ENCODE data around the gene TMEM50B. TPM values are rescaled to one million over a fixed set of nuclear protein-coding genes. Genes with fewer than 3 reads are reported as not detected.

Gene TMEM50B
- polyA plus RNA-seq, 3 donors = 33.8 to 43.0 (median 38.2) TPM

GRCh38 chr21:33495743-33496142 is 16.0 kb upstream of the TMEM50B start:
- Mint-ChIP-seq H3K4me1 (peaks cover 21% of the 10 kb centered on the region), H3K27ac (no peak overlapping the region), H3K4me3 (no peak overlapping the region), H3K27me3 (ENCODE audit: low read depth in 3 of 3) (peaks cover 1 to 11% (median 3%) of the 10 kb centered on the region in 3 donors), H3K36me3 (no peaks in the 10 kb centered on the region), H3K9me3 (no peaks in the 10 kb centered on the region)
- Histone ChIP-seq H3K27me3 (ENCODE audit: control insufficient read depth in 2 of 2, insufficient read depth in 2 of 2, low read length in 2 of 2) (no peaks in the 10 kb centered on the region), H2AFZ (ENCODE audit: insufficient read depth, low read depth, low read length, poor library complexity, severe bottlenecking) (no peak overlapping the region), H3K4me1 (ENCODE audit: control insufficient read depth in 1 of 2, insufficient read depth in 2 of 2, low read length in 2 of 2) (peaks cover 23 to 29% of the 10 kb centered on the region in 2 donors), H3K4me3 (replicated peaks in 1 of 3; ENCODE audit: low read depth in 2 of 3, low read length in 3 of 3) (no peak overlapping the region), H3K27ac (ENCODE audit: low read depth in 1 of 2, low read length in 2 of 2) (no peak overlapping the region), H3K9me3 (replicated peaks in 1 of 2; ENCODE audit: control insufficient read depth in 1 of 2, insufficient read depth in 1 of 2, low read length in 2 of 2) (no peaks in the 10 kb centered on the region), H3K9ac (ENCODE audit: insufficient read depth, low read length, poor library complexity, severe bottlenecking) (no peak overlapping the region), H4K20me1 (ENCODE audit: insufficient read depth, low read length) (no peaks in the 10 kb centered on the region), H3K36me3 (replicated peaks in 1 of 2; ENCODE audit: control insufficient read depth in 1 of 2, insufficient read depth in 2 of 2, low read length in 2 of 2) (no peaks in the 10 kb centered on the region), H3K4me2 (replicated peaks; ENCODE audit: extremely low read depth, low read length, poor library complexity, severe bottlenecking) (no peak overlapping the region), H3K79me2 (ENCODE audit: insufficient read depth, low read length) (no peaks in the 10 kb centered on the region)
- DNase-seq = no peak
- WGBS (ENCODE audit: insufficient coverage) = 61% methylated on average over 4 of the region's 4 CpGs
- no peak for TF ChIP-seq CTCF (IDR thresholded peaks at IDR 0.05)
- intact Hi-C loops (cut with micrococcal nuclease) = no loop called here

GRCh38 chr21:33493756-33494155 is 14.0 kb upstream of the TMEM50B start:
- intact Hi-C loops (cut with micrococcal nuclease) = no loop called here
- no peak overlapping the region for H3K4me3 Mint-ChIP-seq
- H3K4me3 ChIP-seq (replicated peaks in 1 of 3; ENCODE audit: low read depth in 2 of 3, low read length in 3 of 3) = no peak overlapping the region
- H3K27me3 ChIP-seq (ENCODE audit: control insufficient read depth in 2 of 2, insufficient read depth in 2 of 2, low read length in 2 of 2) = no peaks in the 10 kb centered on the region
- H3K4me2 ChIP-seq (replicated peaks; ENCODE audit: extremely low read depth, low read length, poor library complexity, severe bottlenecking) = no peak overlapping the region
- H2AFZ ChIP-seq (ENCODE audit: insufficient read depth, low read depth, low read length, poor library complexity, severe bottlenecking) = no peak overlapping the region
- no peaks in the 10 kb centered on the region for H3K9me3 Mint-ChIP-seq
- H3K9ac ChIP-seq (ENCODE audit: insufficient read depth, low read length, poor library complexity, severe bottlenecking) = no peak overlapping the region
- TF ChIP-seq CTCF (IDR thresholded peaks at IDR 0.05) = no peak
- H3K4me1 ChIP-seq (ENCODE audit: control insufficient read depth in 1 of 2, insufficient read depth in 2 of 2, low read length in 2 of 2) = peaks cover 23 to 29% of the 10 kb centered on the region in 2 donors
- no peaks in the 10 kb centered on the region for H3K79me2 ChIP-seq (ENCODE audit: insufficient read depth, low read length)
- H3K36me3 ChIP-seq (replicated peaks in 1 of 2; ENCODE audit: control insufficient read depth in 1 of 2, insufficient read depth in 2 of 2, low read length in 2 of 2) = no peaks in the 10 kb centered on the region
- H3K27me3 Mint-ChIP-seq (ENCODE audit: low read depth in 3 of 3) = peaks cover 1 to 11% (median 3%) of the 10 kb centered on the region in 3 donors
- no peak overlapping the region for H3K27ac Mint-ChIP-seq
- WGBS (ENCODE audit: insufficient coverage) = no CpG with 5 or more reads among the region's 3 CpGs
- no peaks in the 10 kb centered on the region for H3K9me3 ChIP-seq (replicated peaks in 1 of 2; ENCODE audit: control insufficient read depth in 1 of 2, insufficient read depth in 1 of 2, low read length in 2 of 2)
- H3K4me1 Mint-ChIP-seq = peaks cover 22% of the 10 kb centered on the region
- H4K20me1 ChIP-seq (ENCODE audit: insufficient read depth, low read length) = no peaks in the 10 kb centered on the region
- no peak for DNase-seq
- H3K27ac ChIP-seq (ENCODE audit: low read depth in 1 of 2, low read length in 2 of 2) = peak overlapping the region in 1 of 2 donors; percentile 20
- no peaks in the 10 kb centered on the region for H3K36me3 Mint-ChIP-seq
